Measurements from ENCODE around the gene RTCB.

DNA sequence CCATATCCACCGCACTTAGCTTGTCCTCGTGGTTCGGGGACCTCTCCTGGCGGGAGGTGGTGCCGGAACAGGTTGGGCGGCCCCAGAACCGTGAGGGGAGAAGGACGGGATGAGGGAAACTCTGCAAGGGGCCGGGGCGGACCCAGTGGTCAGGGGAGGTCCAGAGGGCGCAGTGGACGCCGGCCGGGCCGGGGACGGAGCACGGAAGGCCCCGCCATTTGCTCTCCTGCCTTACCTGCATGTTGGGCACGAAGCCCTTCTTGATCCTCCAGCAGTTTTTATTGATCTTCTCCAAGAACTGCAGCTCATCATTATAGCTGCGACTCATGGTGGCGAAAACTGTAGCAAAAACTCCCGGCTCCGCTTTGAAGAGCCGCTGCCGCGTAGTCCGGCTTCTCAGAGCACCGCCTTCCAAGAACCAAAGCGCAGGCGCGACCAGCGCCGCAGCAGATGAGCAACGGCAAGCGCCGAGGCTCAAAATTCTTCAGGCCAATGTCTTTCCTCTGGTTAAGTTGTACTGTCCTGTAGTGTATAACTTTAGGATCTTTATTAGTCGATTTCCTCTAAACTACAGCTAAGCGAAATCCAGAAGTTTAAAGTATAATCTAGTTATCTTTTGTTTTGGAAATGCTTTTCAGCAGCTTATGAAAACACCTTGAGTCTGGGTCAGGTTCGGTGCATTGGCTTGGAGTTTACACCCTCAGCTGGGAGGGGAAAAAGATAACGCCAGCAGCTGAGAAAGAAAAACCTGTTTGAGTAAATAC lies at the start of gene RTCB:
- TF ChIP-seq, protein P1, sequence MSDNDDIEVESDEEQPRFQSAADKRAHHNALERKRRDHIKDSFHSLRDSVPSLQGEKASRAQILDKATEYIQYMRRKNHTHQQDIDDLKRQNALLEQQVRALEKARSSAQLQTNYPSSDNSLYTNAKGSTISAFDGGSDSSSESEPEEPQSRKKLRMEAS (IDR thresholded peaks at IDR 0.05): 0 out of 2 replicates have a peak, but pooled peaks have one; percentile 42
- TF ChIP-seq, protein P2, sequence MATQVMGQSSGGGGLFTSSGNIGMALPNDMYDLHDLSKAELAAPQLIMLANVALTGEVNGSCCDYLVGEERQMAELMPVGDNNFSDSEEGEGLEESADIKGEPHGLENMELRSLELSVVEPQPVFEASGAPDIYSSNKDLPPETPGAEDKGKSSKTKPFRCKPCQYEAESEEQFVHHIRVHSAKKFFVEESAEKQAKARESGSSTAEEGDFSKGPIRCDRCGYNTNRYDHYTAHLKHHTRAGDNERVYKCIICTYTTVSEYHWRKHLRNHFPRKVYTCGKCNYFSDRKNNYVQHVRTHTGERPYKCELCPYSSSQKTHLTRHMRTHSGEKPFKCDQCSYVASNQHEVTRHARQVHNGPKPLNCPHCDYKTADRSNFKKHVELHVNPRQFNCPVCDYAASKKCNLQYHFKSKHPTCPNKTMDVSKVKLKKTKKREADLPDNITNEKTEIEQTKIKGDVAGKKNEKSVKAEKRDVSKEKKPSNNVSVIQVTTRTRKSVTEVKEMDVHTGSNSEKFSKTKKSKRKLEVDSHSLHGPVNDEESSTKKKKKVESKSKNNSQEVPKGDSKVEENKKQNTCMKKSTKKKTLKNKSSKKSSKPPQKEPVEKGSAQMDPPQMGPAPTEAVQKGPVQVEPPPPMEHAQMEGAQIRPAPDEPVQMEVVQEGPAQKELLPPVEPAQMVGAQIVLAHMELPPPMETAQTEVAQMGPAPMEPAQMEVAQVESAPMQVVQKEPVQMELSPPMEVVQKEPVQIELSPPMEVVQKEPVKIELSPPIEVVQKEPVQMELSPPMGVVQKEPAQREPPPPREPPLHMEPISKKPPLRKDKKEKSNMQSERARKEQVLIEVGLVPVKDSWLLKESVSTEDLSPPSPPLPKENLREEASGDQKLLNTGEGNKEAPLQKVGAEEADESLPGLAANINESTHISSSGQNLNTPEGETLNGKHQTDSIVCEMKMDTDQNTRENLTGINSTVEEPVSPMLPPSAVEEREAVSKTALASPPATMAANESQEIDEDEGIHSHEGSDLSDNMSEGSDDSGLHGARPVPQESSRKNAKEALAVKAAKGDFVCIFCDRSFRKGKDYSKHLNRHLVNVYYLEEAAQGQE (IDR thresholded peaks at IDR 0.05; ENCODE audit: low read depth): no peak
